HG03060 (cell line): Measurements from ENCODE around the gene TEAD1.

ENCODE experiments used
- ATAC-seq: cut with Tn5 transposase; IDR thresholded peaks from one replicate; pipeline ENCODE4 v1.9.1; 2021; ENCODE audit warnings: low read depth, moderate number of reproducible peaks; ENCODE audit not compliant: unreplicated experiment

TEAD1 gene

GRCh38 chr11:12705874-12706273 lies 31.7 kb downstream of the TEAD1 start:
- no peak for ATAC-seq

DNA sequence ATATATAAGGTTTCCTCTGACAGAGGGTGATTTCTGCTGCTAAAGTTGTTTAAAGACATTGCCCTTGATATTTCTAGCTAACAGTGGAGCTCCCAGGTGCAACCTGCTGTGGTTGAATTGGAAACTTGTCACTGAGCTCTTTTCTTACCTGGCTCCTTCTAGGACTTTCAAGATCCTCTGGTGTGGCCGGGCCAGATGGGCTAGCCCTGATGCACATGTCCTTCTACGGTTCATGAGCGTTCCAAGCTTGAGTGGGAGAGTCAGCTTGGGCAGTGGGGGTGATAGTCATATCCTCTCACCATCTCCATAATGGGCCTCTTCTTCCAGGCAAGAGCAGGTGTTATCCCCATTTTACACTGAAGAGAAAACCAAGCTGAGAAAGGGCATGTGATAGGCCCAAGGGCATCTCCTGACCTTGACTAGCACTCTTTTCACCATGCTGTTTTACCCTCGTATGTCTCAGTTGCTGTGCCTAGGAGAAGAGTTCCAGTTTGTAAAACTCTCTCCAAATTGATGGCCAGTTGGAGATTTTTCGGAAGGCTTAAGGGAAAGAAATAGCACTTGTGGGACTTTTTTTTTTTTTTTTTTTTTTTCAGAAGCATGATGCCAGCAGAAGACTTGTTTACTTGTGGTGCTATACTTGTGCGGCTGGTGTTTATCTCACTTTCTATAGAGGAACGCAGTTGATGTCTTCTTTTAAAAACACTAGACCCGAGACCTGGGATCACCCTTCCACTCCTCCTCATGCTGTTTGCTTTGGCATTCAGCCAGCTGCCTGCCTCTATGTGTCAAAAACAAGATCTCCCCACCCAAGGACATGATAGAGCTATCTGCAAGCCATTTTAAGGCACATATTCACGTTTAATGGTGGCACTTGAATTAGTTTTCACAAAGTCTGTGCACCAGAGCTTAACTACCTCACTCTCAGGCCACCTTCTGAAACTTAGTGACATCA lies 32.6 kb downstream of the TEAD1 start:
- no peak for ATAC-seq

DNA sequence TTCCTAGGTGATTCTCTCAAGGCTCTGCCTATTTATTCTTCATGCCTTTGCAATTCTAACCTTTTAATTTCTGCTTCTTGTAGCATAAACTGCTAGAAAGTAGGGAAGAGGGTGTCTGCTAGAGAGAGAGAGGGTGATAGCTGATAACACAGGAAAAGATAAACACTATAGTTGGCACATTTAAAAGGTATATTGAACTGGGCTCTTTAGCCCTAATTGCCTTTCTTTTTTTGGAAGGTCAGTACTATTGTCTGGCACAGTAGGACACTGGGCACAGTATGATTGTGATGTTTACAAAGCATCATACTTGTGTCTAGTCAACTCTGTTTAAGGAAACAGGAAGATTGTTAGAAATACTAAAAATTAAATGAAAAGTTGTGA lies 33.3 kb downstream of the TEAD1 start:
- ATAC-seq = no peak

DNA sequence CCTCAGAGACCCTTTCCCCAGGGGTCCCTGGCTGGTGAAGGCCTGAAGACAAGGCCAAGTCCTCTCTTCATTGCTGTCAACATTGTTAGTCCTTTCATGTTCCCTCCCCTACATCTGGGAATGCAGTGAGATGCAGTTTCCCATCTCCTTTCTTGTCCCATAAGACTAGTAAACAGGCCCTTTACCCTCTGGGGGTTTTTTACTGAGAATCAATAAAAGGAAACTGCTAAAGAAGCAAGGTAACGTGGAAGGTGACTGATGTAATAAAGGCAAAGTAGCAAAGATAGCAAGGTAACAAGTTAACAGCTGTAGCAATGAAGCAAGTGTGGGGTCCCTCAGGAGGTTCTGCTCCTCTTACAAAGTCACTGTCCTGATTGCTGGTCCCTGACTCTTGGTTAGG lies 37.3 kb downstream of the TEAD1 start:
- ATAC-seq = no peak

GRCh38 chr11:12712132-12712531 lies 37.9 kb downstream of the TEAD1 start:
- no peak for ATAC-seq

DNA sequence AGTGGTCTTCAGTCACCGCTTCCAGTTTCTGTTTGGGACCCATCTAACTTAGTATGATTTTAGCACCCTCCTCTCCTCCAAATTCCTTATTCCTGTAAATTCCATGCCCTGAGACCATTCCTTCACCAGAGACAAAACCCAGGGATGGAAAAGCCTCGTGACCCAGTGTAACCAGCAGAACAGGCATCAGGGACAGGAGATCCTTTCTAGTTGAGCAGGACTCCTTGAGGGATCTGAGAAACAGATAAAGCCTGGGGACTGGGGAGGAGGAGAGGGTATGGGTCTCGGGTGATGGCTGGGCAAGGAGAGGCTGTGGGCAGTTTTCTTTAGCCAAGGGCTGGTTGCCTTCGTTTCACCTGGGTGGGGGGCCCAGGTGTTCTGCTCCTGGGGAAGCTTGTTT lies 40.9 kb downstream of the TEAD1 start:
- no peak for ATAC-seq

- ATAC-seq = no peak
Observed at GRCh38 chr11:12715941-12716340, 41.7 kb downstream of the TEAD1 start.

- no peak for ATAC-seq
Observed at GRCh38 chr11:12716816-12717215, 42.6 kb downstream of the TEAD1 start.

GRCh38 chr11:12717851-12718291 lies 43.6 kb downstream of the TEAD1 start:
- peak; percentile 77 for ATAC-seq

DNA sequence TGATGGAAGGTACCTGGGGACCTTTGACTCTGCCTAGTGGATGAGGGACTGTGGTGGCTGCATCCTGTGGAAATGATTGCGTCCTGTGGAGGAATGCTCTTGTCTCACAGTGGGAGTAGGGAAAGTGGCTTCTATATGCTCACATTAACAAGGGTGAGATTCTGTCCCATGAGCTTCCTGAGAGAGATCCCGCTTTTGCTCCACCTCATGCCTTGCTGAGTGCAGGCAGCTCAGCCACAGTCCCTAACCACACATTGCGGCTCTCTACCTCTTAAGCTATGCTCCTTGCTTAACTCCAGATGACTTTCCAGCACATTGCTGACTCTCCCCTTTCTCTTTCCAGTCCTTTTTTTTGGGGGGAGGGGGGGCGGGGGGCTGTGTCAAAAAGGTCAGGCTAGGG lies 45.0 kb downstream of the TEAD1 start:
- ATAC-seq = no peak

- ATAC-seq = no peak
Observed at GRCh38 chr11:12721816-12722604, 47.8 kb downstream of the TEAD1 start.

GRCh38 chr11:12723421-12724300 lies 49.4 kb downstream of the TEAD1 start:
- ATAC-seq = no peak

DNA sequence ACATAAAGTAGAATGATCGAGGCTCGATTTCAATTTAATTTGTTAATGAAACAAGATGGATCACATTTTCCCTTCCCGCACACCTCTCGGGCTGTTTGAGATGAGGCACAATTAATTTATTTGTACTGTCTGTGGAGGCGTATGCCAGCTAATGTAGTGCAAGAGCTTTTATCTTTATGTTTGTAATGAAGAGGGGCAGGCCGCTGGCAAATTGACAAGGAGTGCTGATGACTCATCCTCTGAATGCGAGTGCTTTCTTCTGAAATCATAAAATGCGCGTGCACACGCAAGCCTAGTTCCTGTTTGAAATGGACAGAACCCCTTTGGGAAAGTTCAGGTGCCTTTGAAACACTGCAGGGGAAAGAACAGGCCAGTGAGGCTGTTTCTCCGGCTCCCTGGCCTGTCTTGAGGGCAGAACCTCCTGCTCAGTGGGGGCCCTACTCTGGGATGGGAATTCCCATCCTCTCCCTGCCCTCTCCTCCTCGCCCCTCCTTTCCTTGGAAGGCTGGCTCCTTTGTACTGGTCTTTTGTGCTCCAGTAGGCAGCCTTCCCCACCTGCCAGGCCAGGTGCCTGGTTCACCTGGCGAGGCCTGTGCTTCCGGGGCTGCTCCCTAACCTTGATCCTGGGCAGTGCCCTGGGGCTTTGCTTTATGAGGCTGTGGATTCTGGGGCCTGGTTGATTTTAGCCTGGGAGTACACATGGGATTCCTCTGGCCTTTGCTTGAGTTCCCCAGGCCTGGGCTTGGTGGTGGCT lies 50.3 kb downstream of the TEAD1 start:
- no peak for ATAC-seq

- ATAC-seq = no peak
Observed at GRCh38 chr11:12725055-12725862, 51.0 kb downstream of the TEAD1 start.

GRCh38 chr11:12725863-12726682 lies 51.9 kb downstream of the TEAD1 start:
- ATAC-seq = no peak

GRCh38 chr11:12727563-12728211 lies 53.5 kb downstream of the TEAD1 start:
- no peak for ATAC-seq

DNA sequence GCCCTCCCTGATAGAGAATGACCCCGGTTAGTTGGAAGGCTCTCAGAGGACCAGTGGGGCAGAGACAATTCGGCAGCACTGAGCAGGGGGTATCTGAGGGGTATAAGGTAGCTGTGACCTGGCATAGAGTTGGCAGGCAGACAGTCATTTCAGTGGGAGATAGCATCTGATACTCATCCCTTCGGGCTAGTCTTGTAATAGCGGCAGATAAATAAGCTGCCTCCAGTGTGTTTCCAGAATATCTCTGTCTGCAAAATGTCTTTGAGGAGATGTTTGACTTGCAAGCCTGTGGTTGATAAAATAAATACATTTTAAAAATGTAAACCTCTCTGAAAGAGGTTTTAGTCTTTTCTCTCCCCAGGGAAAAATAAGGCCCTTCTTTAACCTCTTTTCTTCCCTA lies 54.2 kb downstream of the TEAD1 start:
- ATAC-seq = no peak

DNA sequence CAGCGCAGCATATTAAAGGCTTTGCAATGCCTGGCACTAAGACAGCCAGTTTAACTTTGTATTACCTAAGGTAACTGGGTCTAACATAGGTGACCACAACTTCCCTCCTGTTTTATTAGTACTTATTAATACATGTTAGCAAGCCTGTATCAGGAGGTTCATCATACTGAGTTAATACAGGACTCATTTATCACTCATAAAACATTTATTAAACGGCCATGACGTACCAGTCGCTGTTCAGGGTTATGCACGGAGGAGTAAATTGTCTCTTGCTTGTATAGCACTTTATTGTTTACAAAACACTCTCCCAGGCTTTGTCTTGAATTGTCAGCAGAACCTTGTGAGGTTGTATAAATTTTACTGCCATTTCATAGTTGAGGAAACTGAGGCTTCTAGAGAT lies 55.7 kb downstream of the TEAD1 start:
- no peak for ATAC-seq
